Liver (tissue), 9 donors: ENCODE data around the gene RADX. TPM values are rescaled to one million over a fixed set of nuclear protein-coding genes. Genes with fewer than 3 reads are reported as not detected.

Experiments used
- DNase-seq: peaks from one replicate; pipeline ENCODE4 v3.0.0-alpha.2; 2017; ENCODE audit warnings: low spot score
- H3K27ac ChIP-seq, 2 donors: one replicate each; pipeline ENCODE4 v1.7.0; 2013; ENCODE audit warnings: inconsistent platforms in 2 of 2, low read length in 2 of 2, control low read depth in 1 of 2, low read depth in 1 of 2, mild to moderate bottlenecking in 1 of 2
- H3K27me3 ChIP-seq, 4 donors: one replicate each; pipeline versions ENCODE4 v1.6.1 to v1.7.0; 2013; ENCODE audit warnings: low read length in 3 of 4, inconsistent platforms in 1 of 4, mild to moderate bottlenecking in 1 of 4, moderate library complexity in 1 of 4; ENCODE audit not compliant: control insufficient read depth in 4 of 4, insufficient read depth in 4 of 4
- H3K36me3 ChIP-seq, 4 donors: one replicate each; pipeline versions ENCODE4 v1.6.1 to v1.7.0; 2013; ENCODE audit warnings: low read length in 3 of 4, mild to moderate bottlenecking in 3 of 4, low read depth in 1 of 4, moderate library complexity in 1 of 4; ENCODE audit not compliant: control insufficient read depth in 4 of 4, insufficient read depth in 3 of 4
- H3K4me1 ChIP-seq, 4 donors: one replicate each; pipeline versions ENCODE4 v1.6.1 to v1.7.0; 2013; ENCODE audit warnings: low read length in 3 of 4, mild to moderate bottlenecking in 3 of 4, moderate library complexity in 1 of 4; ENCODE audit not compliant: control insufficient read depth in 4 of 4, insufficient read depth in 4 of 4
- H3K4me3 ChIP-seq, 3 donors: one replicate each; pipeline versions ENCODE4 v1.6.1 to v1.7.0; 2013; ENCODE audit warnings: low read length in 3 of 3, control low read depth in 1 of 3, low read depth in 1 of 3, mild to moderate bottlenecking in 1 of 3
- H3K9ac ChIP-seq, 2 donors: one replicate each; pipeline ENCODE4 v1.7.0; 2013; ENCODE audit warnings: low read length in 2 of 2, mild to moderate bottlenecking in 2 of 2, moderate library complexity in 2 of 2, control low read depth in 1 of 2, low read depth in 1 of 2
- H3K9me3 ChIP-seq, 4 donors: one replicate each; pipeline versions ENCODE4 v1.6.1 to v1.7.0; 2013; ENCODE audit warnings: low read length in 3 of 4; ENCODE audit not compliant: control insufficient read depth in 4 of 4
- ATF3 ChIP-seq: IDR thresholded peaks from 2 replicates; pipeline ENCODE4 v1.6.1; 2016; ENCODE audit warnings: antibody characterized with exemption
- CTCF ChIP-seq: fragments of 150-350 bp; IDR thresholded peaks from 2 replicates; pipeline ENCODE4 v1.5.1; 2017; ENCODE audit warnings: improper control_type of control experiment, low read depth, low read length; ENCODE audit not compliant: missing input control
- EGR1 ChIP-seq, 2 donors: IDR thresholded peaks; 2 replicates each; pipeline ENCODE4 v1.6.1; 2016 to 2018; ENCODE audit warnings: antibody characterized with exemption in 2 of 2, low read depth in 2 of 2
- FOXA2 ChIP-seq: IDR thresholded peaks from 2 replicates; pipeline ENCODE4 v1.6.1; 2016; ENCODE audit warnings: antibody characterized with exemption
- GABPA ChIP-seq, 2 donors: IDR thresholded peaks in 1 of 2; conservative IDR thresholded peaks in 1 of 2; 2 replicates each; pipeline ENCODE4 v1.6.1; 2016; ENCODE audit warnings: antibody characterized with exemption in 2 of 2, mild to moderate bottlenecking in 1 of 2, moderate library complexity in 1 of 2
- HNF4G ChIP-seq: IDR thresholded peaks from 2 replicates; pipeline ENCODE4 v1.6.1; 2016; ENCODE audit warnings: antibody characterized with exemption
- JUND ChIP-seq, 2 donors: IDR thresholded peaks; 2 replicates each; pipeline ENCODE4 v1.6.1; 2016; ENCODE audit warnings: antibody characterized with exemption in 2 of 2
- MAX ChIP-seq: IDR thresholded peaks from 2 replicates; pipeline ENCODE4 v1.6.1; 2016; ENCODE audit warnings: antibody characterized with exemption
- NR2F2 ChIP-seq: IDR thresholded peaks from 2 replicates; pipeline ENCODE4 v1.6.1; 2016; ENCODE audit warnings: antibody characterized with exemption
- RAD21 ChIP-seq, 2 donors: IDR thresholded peaks; 2 replicates each; pipeline ENCODE4 v1.6.1; 2016; ENCODE audit warnings: antibody characterized with exemption in 2 of 2, mild to moderate bottlenecking in 2 of 2
- REST ChIP-seq: IDR thresholded peaks from 2 replicates; pipeline ENCODE4 v1.6.1; 2016; ENCODE audit warnings: antibody characterized with exemption, mild to moderate bottlenecking
- RXRA ChIP-seq, 2 donors: IDR thresholded peaks; 2 replicates each; pipeline ENCODE4 v1.6.1; 2017 to 2018; ENCODE audit warnings: antibody characterized with exemption in 2 of 2, mild to moderate bottlenecking in 1 of 2
- TAF1 ChIP-seq: conservative IDR thresholded peaks from 2 replicates; pipeline ENCODE4 v1.6.1; 2016; ENCODE audit warnings: antibody characterized with exemption, mild to moderate bottlenecking
- YY1 ChIP-seq: IDR thresholded peaks from 2 replicates; pipeline ENCODE4 v1.6.1; 2016; ENCODE audit warnings: antibody characterized with exemption, mild to moderate bottlenecking
- ZBTB33 ChIP-seq: IDR thresholded peaks from 2 replicates; pipeline ENCODE4 v1.6.1; 2016; ENCODE audit warnings: antibody characterized with exemption
- WGBS: extraction: QIAGEN DNeasy Blood & Tissue Kit; methylation state at CpG from one replicate; pipeline ENCODE4 v1.1.7; 2013; 5-methylcytosine and 5-hydroxymethylcytosine counted together
- polyA plus RNA-seq, 2 donors: library from polyadenylated mRNA; stranded (reverse) in 1 of 2; unstranded in 1 of 2; fragments of 200-250 nt in 1 of 2; fragments of >200 nt in 1 of 2; fragmentation: Nextera tagmentation in 1 of 2; extraction: Ambion mirVana in 1 of 2; gene quantifications; one replicate each; pipeline versions ENCODE4 v1.2.1 to v1.2.3, GENCODE V29; 2013 to 2015
- total RNA-seq, 2 donors: library from RNA; depleted of rRNA; stranded (reverse); fragments of >200 nt; gene quantifications; one replicate each; pipeline ENCODE4 v1.2.3, GENCODE V29; 2014
- donor health status: healthy.
- donor health status: healthy.
- donor health status: healthy.
- donor health status: healthy.
- donor health status: healthy.

Gene RADX
- total and polyA plus RNA-seq, 4 donors, result 0.46 to 2.3 (median 0.95) TPM

GRCh38 chrX:106670631-106671030 is 58.9 kb downstream of the RADX start:
- 92% methylated on average over 1 of the region's 1 CpG for WGBS
- no peaks in the 10 kb centered on the region for H3K36me3 ChIP-seq
- no peaks in the 10 kb centered on the region for H3K4me1 ChIP-seq
- no peak overlapping the region for H3K9ac ChIP-seq
- H3K9me3 ChIP-seq, result no peaks in the 10 kb centered on the region
- H3K27me3 ChIP-seq, result no peaks in the 10 kb centered on the region
- TF ChIP-seq ATF3 (no peak), RXRA (IDR thresholded peaks at IDR 0.05) (no peak), EGR1 (IDR thresholded peaks at IDR 0.05; ENCODE audit: low read depth in 2 of 2) (no peak), GABPA (IDR thresholded peaks at IDR 0.05 in 1 of 2, conservative IDR thresholded peaks at IDR 0.05 in 1 of 2) (no peak), FOXA2 (no peak), YY1 (no peak), TAF1 (no peak), HNF4G (no peak), REST (no peak), NR2F2 (no peak), JUND (IDR thresholded peaks at IDR 0.05) (no peak), RAD21 (IDR thresholded peaks at IDR 0.05) (no peak)
- no peak for DNase-seq
- no peak overlapping the region for H3K4me3 ChIP-seq
- no peak overlapping the region for H3K27ac ChIP-seq

- Histone ChIP-seq H3K4me1 (no peaks in the 10 kb centered on the region), H3K4me3 (no peak overlapping the region), H3K36me3 (no peaks in the 10 kb centered on the region), H3K27me3 (no peaks in the 10 kb centered on the region), H3K9me3 (no peaks in the 10 kb centered on the region), H3K9ac (no peak overlapping the region), H3K27ac (no peak overlapping the region)
- no peak for DNase-seq
- WGBS, result 92% methylated on average over 4 of the region's 4 CpGs
- TF ChIP-seq CTCF, result no peak
- TF ChIP-seq ZBTB33, result no peak
- TF ChIP-seq MAX, result no peak
- no peak for TF ChIP-seq EGR1 (IDR thresholded peaks at IDR 0.05; ENCODE audit: low read depth in 2 of 2)
These were observed 60.7 kb downstream of the RADX start for GRCh38 chrX:106672527-106672926.
